Keratinocyte (primary cell): ENCODE results near the gene CLSTN2. TPM values are rescaled to one million over a fixed set of nuclear protein-coding genes. Genes with fewer than 3 reads are reported as not detected.

ENCODE experiments used
- DNase-seq: peaks from one replicate; pipeline ENCODE4 v3.0.0-alpha.2; 2011; ENCODE audit warnings: low read depth, missing footprints, low spot score
- FAIRE-seq: peaks from 2 replicates; lab custom pipeline; 2011; peaks lifted over from hg19 to GRCh38; lab: Jason Lieb, UNC
- H2AFZ ChIP-seq: 2 replicates; pipeline ENCODE4 v1.6.0; 2012; ENCODE audit warnings: low read length, control low read depth, inconsistent platforms; ENCODE audit not compliant: control insufficient read depth
- H3K27ac ChIP-seq: 2 replicates; pipeline ENCODE4 v1.5.1; 2011; ENCODE audit warnings: low read length; ENCODE audit not compliant: control insufficient read depth, insufficient read depth
- H3K27me3 ChIP-seq: 3 replicates; pipeline ENCODE4 v1.6.0; 2011; ENCODE audit warnings: low read length; ENCODE audit not compliant: control insufficient read depth, insufficient read depth; ENCODE audit errors: extremely low read depth
- H3K36me3 ChIP-seq, 2 experiments: 2 replicates in 1 of 2; 3 replicates in 1 of 2; pipeline ENCODE4 v1.5.1; 2011; ENCODE audit warnings: low read length in 2 of 2, mild to moderate bottlenecking in 1 of 2; ENCODE audit not compliant: control insufficient read depth in 2 of 2, insufficient read depth in 2 of 2; ENCODE audit errors: extremely low read depth in 1 of 2
- H3K4me1 ChIP-seq: 3 replicates; pipeline ENCODE4 v1.5.1; 2011; ENCODE audit warnings: low read length; ENCODE audit not compliant: control insufficient read depth, insufficient read depth; ENCODE audit errors: extremely low read depth
- H3K4me2 ChIP-seq: 3 replicates; pipeline ENCODE4 v1.6.0; 2011; ENCODE audit warnings: low read depth, low read length; ENCODE audit not compliant: control insufficient read depth, insufficient read depth; ENCODE audit errors: extremely low read depth
- H3K4me3 ChIP-seq, 3 experiments: fragments of 200-600 bp in 1 of 3; sonication (generic) in 1 of 3; 2 replicates in 2 of 3; 3 replicates in 1 of 3; pipeline ENCODE4 v1.5.1; 2011 to 2016; ENCODE audit warnings: low read length in 3 of 3, mild to moderate bottlenecking in 3 of 3, control low read depth in 2 of 3, inconsistent platforms in 1 of 3, low read depth in 1 of 3, mixed read lengths in 1 of 3, mixed run types in 1 of 3, moderate library complexity in 1 of 3; ENCODE audit not compliant: control insufficient read depth in 2 of 3, insufficient read depth in 2 of 3; ENCODE audit errors: extremely low read depth in 1 of 3
- H3K79me2 ChIP-seq: 2 replicates; pipeline ENCODE4 v1.6.0; 2012; ENCODE audit warnings: low read length; ENCODE audit not compliant: control insufficient read depth, insufficient read depth
- H3K9ac ChIP-seq: 3 replicates; pipeline ENCODE4 v1.6.0; 2011; ENCODE audit warnings: low read length; ENCODE audit not compliant: control insufficient read depth, insufficient read depth; ENCODE audit errors: extremely low read depth
- H3K9me1 ChIP-seq: 3 replicates; pipeline ENCODE4 v1.6.0; 2011; ENCODE audit warnings: low read length; ENCODE audit not compliant: control insufficient read depth, insufficient read depth; ENCODE audit errors: extremely low read depth
- H3K9me3 ChIP-seq: 2 replicates; pipeline ENCODE4 v1.5.1; 2012; ENCODE audit warnings: low read depth, low read length; ENCODE audit not compliant: control insufficient read depth
- H4K20me1 ChIP-seq: 3 replicates; pipeline ENCODE4 v1.6.0; 2011; ENCODE audit warnings: low read length; ENCODE audit not compliant: control insufficient read depth, insufficient read depth; ENCODE audit errors: extremely low read depth
- CTCF ChIP-seq, 3 experiments: IDR thresholded peaks in 1 of 3; conservative IDR thresholded peaks in 1 of 3; optimal IDR thresholded peaks in 1 of 3; 2 replicates in 2 of 3; 3 replicates in 1 of 3; pipeline versions ENCODE3 to v1.5.1; 2011; ENCODE audit warnings: low read length in 3 of 3, mild to moderate bottlenecking in 3 of 3, moderate library complexity in 2 of 3, control low read depth in 1 of 3, inconsistent platforms in 1 of 3; ENCODE audit not compliant: insufficient read depth in 2 of 3; ENCODE audit errors: extremely low read depth in 1 of 3
- EZH2 ChIP-seq: IDR thresholded peaks from one replicate; pipeline ENCODE4 v1.6.1; 2012; ENCODE audit warnings: inconsistent platforms, mild to moderate bottlenecking, low read length, moderate library complexity
- dilution Hi-C: fragments of 300-500 bp; cut with MboI; formaldehyde crosslinking; loops from one replicate; pipeline ENCODE4 v1.7.0; 2020; ENCODE audit warnings: low sequenced_read_pairs; ENCODE audit not compliant: extremely low pct_ligation_motif_present
- polyA plus RNA-seq, 5 experiments: library from polyadenylated mRNA; depleted of rRNA in 3 of 5; stranded (reverse) in 3 of 5; stranded (forward) in 1 of 5; unstranded in 1 of 5; fragments of >200 nt; gene quantifications; 1 replicate in 1 of 5; 2 replicates in 3 of 5; 3 replicates in 1 of 5; pipeline versions ENCODE4 v1.2.1 to v1.2.3, GENCODE V29; 2011 to 2012; ENCODE audit warnings: missing spikeins in 2 of 5, low read depth in 1 of 5, low replicate concordance in 1 of 5

CLSTN2 gene
- polyA plus RNA-seq, 1 donor (not counting 4 experiments of a cell fraction or from before 2014, with no cell fraction given), result 0.09 TPM

GRCh38 chr3:140545197-140545596 lies 610.2 kb downstream of the CLSTN2 start:
- no peaks in the 10 kb centered on the region for H4K20me1 ChIP-seq
- H3K4me3 ChIP-seq, result no peak overlapping the region
- H3K79me2 ChIP-seq, result no peaks in the 10 kb centered on the region
- peaks cover 15% of the 10 kb centered on the region for H3K4me1 ChIP-seq
- no peak overlapping the region for H3K27ac ChIP-seq
- no peak for DNase-seq
- no peak overlapping the region for H3K9ac ChIP-seq
- H3K9me3 ChIP-seq, result no peaks in the 10 kb centered on the region
- H2AFZ ChIP-seq, result no peak overlapping the region
- no peak overlapping the region for H3K4me2 ChIP-seq
- TF ChIP-seq EZH2 (no peak), CTCF (optimal IDR thresholded peaks at IDR 0.05 in 1 of 3, IDR thresholded peaks at IDR 0.05 in 1 of 3, conservative IDR thresholded peaks at IDR 0.05 in 1 of 3; ENCODE audit: extremely low read depth in 1 of 3, insufficient read depth in 2 of 3, low read length in 3 of 3) (no peak)
- no peaks in the 10 kb centered on the region for H3K9me1 ChIP-seq
- dilution Hi-C loops, result no loop called here
- no peak for FAIRE-seq
- H3K27me3 ChIP-seq, result no peaks in the 10 kb centered on the region
- H3K36me3 ChIP-seq, result no peaks in the 10 kb centered on the region

- dilution Hi-C loops, result no loop called here
- H3K9me3 ChIP-seq, result no peaks in the 10 kb centered on the region
- H3K9ac ChIP-seq, result no peak overlapping the region
- H2AFZ ChIP-seq, result no peak overlapping the region
- no peak overlapping the region for H3K4me2 ChIP-seq
- peaks cover 15% of the 10 kb centered on the region for H3K4me1 ChIP-seq
- H3K9me1 ChIP-seq, result no peaks in the 10 kb centered on the region
- H3K4me3 ChIP-seq, result no peak overlapping the region
- H3K27ac ChIP-seq, result no peak overlapping the region
- no peaks in the 10 kb centered on the region for H3K27me3 ChIP-seq
- TF ChIP-seq EZH2 (no peak), CTCF (optimal IDR thresholded peaks at IDR 0.05 in 1 of 3, IDR thresholded peaks at IDR 0.05 in 1 of 3, conservative IDR thresholded peaks at IDR 0.05 in 1 of 3; ENCODE audit: extremely low read depth in 1 of 3, insufficient read depth in 2 of 3, low read length in 3 of 3) (no peak)
- H4K20me1 ChIP-seq, result no peaks in the 10 kb centered on the region
- no peak for FAIRE-seq
- H3K79me2 ChIP-seq, result no peaks in the 10 kb centered on the region
- DNase-seq, result no peak
- H3K36me3 ChIP-seq, result no peaks in the 10 kb centered on the region
These were observed 610.8 kb downstream of the CLSTN2 start for GRCh38 chr3:140545756-140546155.
